GM12878 (cell line): ENCODE measurements around the gene DLX6. TPM values are rescaled to one million over a fixed set of nuclear protein-coding genes. Genes with fewer than 3 reads are reported as not detected.

Experiments used
- ATAC-seq: fragments of 200-7000 bp; cut with Tn5 transposase; 3 replicates; pipeline ENCODE4 v1.9.1; 2020; ENCODE audit warnings: mild to moderate bottlenecking, moderate library complexity
- BruUV-seq: library from RNA; stranded (reverse); fragments of 400-500 nt; replicated peaks from 2 replicates; lab custom pipeline; 2021; lab: Mats Ljungman, UMichigan
- CTCF ChIA-PET: fragments of 300-600 bp; sonication (Branson Sonifier 250); formaldehyde crosslinking; extraction: SDS; loops from one replicate; lab custom pipeline; 2021; ENCODE audit warnings: inconsistent platforms; lab: Yijun Ruan, JAX
- POLR2A ChIA-PET: fragments of 350-600 bp; formaldehyde crosslinking; extraction: SDS; loops from one replicate; lab custom pipeline; 2021; ENCODE audit warnings: inconsistent platforms; lab: Charles Lee
- RAD21 ChIA-PET: fragments of 300-600 bp; sonication (Branson Sonifier 250); formaldehyde crosslinking; loops from one replicate; lab custom pipeline; 2023; ENCODE audit warnings: antibody characterized with exemption; ENCODE audit not compliant: unreplicated experiment; lab: Charles Lee
- SMC1A ChIA-PET: fragments of 300-600 bp; sonication (Branson Sonifier 250); formaldehyde crosslinking; loops from one replicate; lab custom pipeline; 2023; ENCODE audit not compliant: unreplicated experiment, uncharacterized antibody; lab: Charles Lee
- DNase-seq: peaks from one replicate; pipeline ENCODE4 v3.0.0-alpha.2; 2011; ENCODE audit warnings: low read depth, low spot score
- FAIRE-seq: peaks from 3 replicates; lab custom pipeline; 2011; peaks lifted over from hg19 to GRCh38; lab: Jason Lieb, UNC
- H2AFZ ChIP-seq: 2 replicates; pipeline ENCODE4 v1.6.0; 2011; ENCODE audit warnings: low read depth, low read length, control low read depth; ENCODE audit not compliant: control insufficient read depth
- H3K27ac ChIP-seq: 2 replicates; pipeline ENCODE4 v1.5.1; 2011; ENCODE audit warnings: control low read depth; ENCODE audit not compliant: control insufficient read depth, insufficient read depth
- H3K27me3 ChIP-seq, 2 experiments: replicated peaks in 1 of 2; 2 replicates each; pipeline versions ENCODE4 v1.6.0 to v1.6.1; 2011; ENCODE audit warnings: low read length in 1 of 2; ENCODE audit not compliant: control insufficient read depth in 2 of 2, insufficient read depth in 2 of 2
- H3K36me3 ChIP-seq, 2 experiments: 2 replicates each; pipeline ENCODE4 v1.5.1; 2011; ENCODE audit warnings: low read length in 1 of 2; ENCODE audit not compliant: control insufficient read depth in 2 of 2, insufficient read depth in 2 of 2
- H3K4me1 ChIP-seq: 2 replicates; pipeline ENCODE4 v1.6.1; 2011; ENCODE audit warnings: mild to moderate bottlenecking, low read length, moderate library complexity, mixed read lengths; ENCODE audit not compliant: control insufficient read depth, insufficient read depth
- H3K4me2 ChIP-seq: 2 replicates; pipeline ENCODE4 v1.6.0; 2011; ENCODE audit warnings: control low read depth; ENCODE audit not compliant: control insufficient read depth, insufficient read depth
- H3K4me3 ChIP-seq: fragments of 200-600 bp; sonication (generic); 2 replicates; pipeline ENCODE4 v1.5.1; 2016
- H3K79me2 ChIP-seq: 2 replicates; pipeline ENCODE4 v1.6.0; 2011; ENCODE audit warnings: low read length; ENCODE audit not compliant: control insufficient read depth, insufficient read depth
- H3K9ac ChIP-seq: 2 replicates; pipeline ENCODE4 v1.8.0; 2011; ENCODE audit warnings: low read length, control low read depth, mixed read lengths; ENCODE audit not compliant: control insufficient read depth, insufficient read depth
- H3K9me3 ChIP-seq: replicated peaks from 3 replicates; pipeline ENCODE4 v1.5.1; 2011; ENCODE audit warnings: mild to moderate bottlenecking, low read length; ENCODE audit not compliant: control insufficient read depth, insufficient read depth
- H4K20me1 ChIP-seq: 2 replicates; pipeline ENCODE4 v1.6.0; 2011; ENCODE audit not compliant: control insufficient read depth, insufficient read depth
- ATF2 ChIP-seq: IDR thresholded peaks from 2 replicates; pipeline ENCODE4 v1.6.1; 2012; ENCODE audit warnings: low read length, inconsistent platforms
- CBX3 ChIP-seq: fragments of 200-600 bp; sonication (generic); IDR thresholded peaks from 2 replicates; pipeline ENCODE4 v1.6.1; 2016; ENCODE audit warnings: low read depth, borderline replicate concordance
- CHD2 ChIP-seq: IDR thresholded peaks from 2 replicates; pipeline ENCODE4 v1.6.1; 2011; ENCODE audit warnings: low read depth, low read length, improper control_type of control experiment, borderline replicate concordance
- CHD4 ChIP-seq: fragments of 200-600 bp; sonication (generic); IDR thresholded peaks from 2 replicates; pipeline ENCODE4 v1.6.1; 2016; ENCODE audit warnings: mild to moderate bottlenecking
- DPF2 ChIP-seq: fragments of 450-650 bp; IDR thresholded peaks from 2 replicates; pipeline ENCODE4 v1.6.1; 2017; ENCODE audit warnings: mild to moderate bottlenecking
- ETV6 ChIP-seq, 2 experiments: fragments of 450-650 bp in 1 of 2; IDR thresholded peaks in 1 of 2; conservative IDR thresholded peaks in 1 of 2; 2 replicates each; pipeline ENCODE4 v1.6.1; 2014; ENCODE audit warnings: antibody characterized with exemption in 1 of 2, borderline replicate concordance in 1 of 2, low read depth in 1 of 2, mild to moderate bottlenecking in 1 of 2, moderate library complexity in 1 of 2
- IRF4 ChIP-seq: IDR thresholded peaks from 2 replicates; pipeline ENCODE4 v1.6.1; 2011; ENCODE audit warnings: low read depth, low read length
- MYC ChIP-seq: IDR thresholded peaks from 2 replicates; pipeline ENCODE4 v1.6.1; 2011; ENCODE audit warnings: mild to moderate bottlenecking, low read length, moderate library complexity, inconsistent platforms; ENCODE audit not compliant: insufficient read depth, insufficient replicate concordance, insufficient read length, severe bottlenecking
- NFYA ChIP-seq: IDR thresholded peaks from 2 replicates; pipeline ENCODE4 v1.6.1; 2011; ENCODE audit warnings: low read depth, mild to moderate bottlenecking, low read length, improper control_type of control experiment, borderline replicate concordance
- NFYB ChIP-seq: IDR thresholded peaks from 2 replicates; pipeline ENCODE4 v1.6.1; 2011; ENCODE audit warnings: low read depth, mild to moderate bottlenecking, low read length, improper control_type of control experiment, moderate library complexity; ENCODE audit not compliant: insufficient read depth
- POU2F2 ChIP-seq: IDR thresholded peaks from 3 replicates; pipeline ENCODE4 v1.6.1; 2011; ENCODE audit warnings: low read depth, mild to moderate bottlenecking, low read length, borderline replicate concordance
- SIN3A ChIP-seq: IDR thresholded peaks from 2 replicates; pipeline ENCODE4 v1.6.1; 2012; ENCODE audit warnings: low read depth, low read length, improper control_type of control experiment
- SUPT20H ChIP-seq: IDR thresholded peaks from 2 replicates; pipeline ENCODE4 v1.6.1; 2011; ENCODE audit warnings: low read depth, mild to moderate bottlenecking, low read length, moderate library complexity, borderline replicate concordance; ENCODE audit not compliant: control insufficient read depth
- TARDBP ChIP-seq: IDR thresholded peaks from 2 replicates; pipeline ENCODE4 v1.6.1; 2016; ENCODE audit warnings: borderline replicate concordance
- WGBS: methylation state at CpG from one replicate; pipeline ENCODE4 v1.1.6; 2016; ENCODE audit warnings: low lambda C conversion rate; ENCODE audit not compliant: insufficient replicate concordance, insufficient coverage; ENCODE audit errors: missing lambda C conversion rate; 5-methylcytosine and 5-hydroxymethylcytosine counted together
- in situ Hi-C: fragments of 300-500 bp; cut with MboI; formaldehyde crosslinking; loops from 9 replicates; pipeline ENCODE4 v1.14.3; 2018; ENCODE audit warnings: mixed read lengths
- intact Hi-C: fragments of 100-400 bp; cut with micrococcal nuclease; formaldehyde crosslinking; loops from one replicate; pipeline ENCODE4 v1.14.2; 2022; ENCODE audit not compliant: unreplicated experiment
- polyA plus RNA-seq, 11 experiments: library from polyadenylated mRNA; depleted of rRNA in 4 of 11; unstranded in 6 of 11; stranded (reverse) in 5 of 11; fragments of >200 nt; fragmentation: Nextera tagmentation in 4 of 11; fragmentation: Illumina TruSeq in 1 of 11; extraction: Ambion mirVana in 4 of 11; extraction: Trizol in 1 of 11; gene quantifications; 1 replicate in 1 of 11; 2 replicates in 10 of 11; pipeline versions ENCODE4 v1.2.1 to v1.2.3, GENCODE V29; 2011 to 2016; ENCODE audit warnings: inconsistent platforms in 2 of 11, missing spikeins in 2 of 11, low read depth in 1 of 11
- total RNA-seq, 4 experiments: library from RNA; depleted of rRNA in 3 of 4; stranded (reverse); fragments of >200 nt in 3 of 4; fragmentation: Illumina TruSeq in 1 of 4; extraction: Trizol in 1 of 4; gene quantifications; 2 replicates each; pipeline versions ENCODE4 v1.2.1 to v1.2.3, GENCODE V29; 2013 to 2021
- TF ChIP-seq, protein P1 (sequence below): fragments of 450-650 bp; formaldehyde crosslinking; IDR thresholded peaks from 2 replicates; pipeline ENCODE4 v1.5.0; 2022; ENCODE audit warnings: mild to moderate bottlenecking, missing genetic modification characterization
- TF ChIP-seq, protein P2 (sequence below): IDR thresholded peaks from 2 replicates; pipeline ENCODE4 v1.6.1; 2011; ENCODE audit warnings: mild to moderate bottlenecking, low read depth, low read length, moderate library complexity; ENCODE audit not compliant: insufficient replicate concordance

Gene DLX6
- total and polyA plus RNA-seq, 10 of the 15 experiments (the other 5 are each of a cell fraction or from before 2014, with no cell fraction given): not detected

GRCh38 chr7:97015756-97016380, 10.5 kb downstream of the DLX6 start:
- POLR2A ChIA-PET: no interaction called here
- CTCF ChIA-PET: interaction anchor here (1.9 kb wide), 1 partner anchor 12 kb away, joined by 5 read pairs; no protein-coding TSS in a partner anchor
- peaks cover 17 to 28% of the 10 kb centered on the region in 2 experiments for H3K27me3 ChIP-seq

More at GRCh38 chr7:97015756-97016380, 10.5 kb downstream of the DLX6 start:
- RAD21 ChIA-PET: interaction anchor here (1.1 kb wide), 1 partner anchor 12 kb away, joined by 3 read pairs; no protein-coding TSS in a partner anchor
- DNase-seq: no peak
- Histone ChIP-seq H3K4me2 (no peak overlapping the region), H3K4me3 (no peak overlapping the region), H3K9ac (no peak overlapping the region), H3K4me1 (no peaks in the 10 kb centered on the region), H3K27ac (no peak overlapping the region), H3K79me2 (no peaks in the 10 kb centered on the region), H3K36me3 (no peaks in the 10 kb centered on the region), H3K9me3 (no peaks in the 10 kb centered on the region), H2AFZ (no peak overlapping the region), H4K20me1 (no peaks in the 10 kb centered on the region)
- TF ChIP-seq CHD4 (no peak), DPF2 (no peak), NFYA (no peak), SUPT20H (no peak), NFYB (no peak), POU2F2 (no peak), ATF2 (no peak), ETV6 (conservative IDR thresholded peaks at IDR 0.05 in 1 of 2, IDR thresholded peaks at IDR 0.05 in 1 of 2; ENCODE audit: borderline replicate concordance in 1 of 2, low read depth in 1 of 2) (no peak), SIN3A (no peak), CHD2 (no peak), MYC (no peak), TARDBP (no peak), IRF4 (no peak), CBX3 (no peak)
- TF ChIP-seq, protein P1, sequence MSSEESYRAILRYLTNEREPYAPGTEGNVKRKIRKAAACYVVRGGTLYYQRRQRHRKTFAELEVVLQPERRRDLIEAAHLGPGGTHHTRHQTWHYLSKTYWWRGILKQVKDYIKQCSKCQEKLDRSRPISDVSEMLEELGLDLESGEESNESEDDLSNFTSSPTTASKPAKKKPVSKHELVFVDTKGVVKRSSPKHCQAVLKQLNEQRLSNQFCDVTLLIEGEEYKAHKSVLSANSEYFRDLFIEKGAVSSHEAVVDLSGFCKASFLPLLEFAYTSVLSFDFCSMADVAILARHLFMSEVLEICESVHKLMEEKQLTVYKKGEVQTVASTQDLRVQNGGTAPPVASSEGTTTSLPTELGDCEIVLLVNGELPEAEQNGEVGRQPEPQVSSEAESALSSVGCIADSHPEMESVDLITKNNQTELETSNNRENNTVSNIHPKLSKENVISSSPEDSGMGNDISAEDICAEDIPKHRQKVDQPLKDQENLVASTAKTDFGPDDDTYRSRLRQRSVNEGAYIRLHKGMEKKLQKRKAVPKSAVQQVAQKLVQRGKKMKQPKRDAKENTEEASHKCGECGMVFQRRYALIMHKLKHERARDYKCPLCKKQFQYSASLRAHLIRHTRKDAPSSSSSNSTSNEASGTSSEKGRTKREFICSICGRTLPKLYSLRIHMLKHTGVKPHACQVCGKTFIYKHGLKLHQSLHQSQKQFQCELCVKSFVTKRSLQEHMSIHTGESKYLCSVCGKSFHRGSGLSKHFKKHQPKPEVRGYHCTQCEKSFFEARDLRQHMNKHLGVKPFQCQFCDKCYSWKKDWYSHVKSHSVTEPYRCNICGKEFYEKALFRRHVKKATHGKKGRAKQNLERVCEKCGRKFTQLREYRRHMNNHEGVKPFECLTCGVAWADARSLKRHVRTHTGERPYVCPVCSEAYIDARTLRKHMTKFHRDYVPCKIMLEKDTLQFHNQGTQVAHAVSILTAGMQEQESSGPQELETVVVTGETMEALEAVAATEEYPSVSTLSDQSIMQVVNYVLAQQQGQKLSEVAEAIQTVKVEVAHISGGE (CRISPR knock-in tag): no peak
- TF ChIP-seq, protein P2, sequence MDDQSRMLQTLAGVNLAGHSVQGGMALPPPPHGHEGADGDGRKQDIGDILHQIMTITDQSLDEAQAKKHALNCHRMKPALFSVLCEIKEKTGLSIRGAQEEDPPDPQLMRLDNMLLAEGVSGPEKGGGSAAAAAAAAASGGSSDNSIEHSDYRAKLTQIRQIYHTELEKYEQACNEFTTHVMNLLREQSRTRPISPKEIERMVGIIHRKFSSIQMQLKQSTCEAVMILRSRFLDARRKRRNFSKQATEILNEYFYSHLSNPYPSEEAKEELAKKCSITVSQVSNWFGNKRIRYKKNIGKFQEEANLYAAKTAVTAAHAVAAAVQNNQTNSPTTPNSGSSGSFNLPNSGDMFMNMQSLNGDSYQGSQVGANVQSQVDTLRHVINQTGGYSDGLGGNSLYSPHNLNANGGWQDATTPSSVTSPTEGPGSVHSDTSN: no peak
- no TSS peak for BruUV-seq
- in situ Hi-C loops (no loop called here), intact Hi-C loops (no loop called here)
- FAIRE-seq: no peak
- no peak for ATAC-seq
- SMC1A ChIA-PET: interaction anchor here (0.6 to 0.8 kb wide), 3 partner anchors 11 to 405 kb away, joined by 3 to 5 read pairs (median 3); no protein-coding TSS in a partner anchor
- 9% methylated on average over 12 of the region's 12 CpGs for WGBS
